Measurements from ENCODE around the gene THRB.

The THRB gene

DNA sequence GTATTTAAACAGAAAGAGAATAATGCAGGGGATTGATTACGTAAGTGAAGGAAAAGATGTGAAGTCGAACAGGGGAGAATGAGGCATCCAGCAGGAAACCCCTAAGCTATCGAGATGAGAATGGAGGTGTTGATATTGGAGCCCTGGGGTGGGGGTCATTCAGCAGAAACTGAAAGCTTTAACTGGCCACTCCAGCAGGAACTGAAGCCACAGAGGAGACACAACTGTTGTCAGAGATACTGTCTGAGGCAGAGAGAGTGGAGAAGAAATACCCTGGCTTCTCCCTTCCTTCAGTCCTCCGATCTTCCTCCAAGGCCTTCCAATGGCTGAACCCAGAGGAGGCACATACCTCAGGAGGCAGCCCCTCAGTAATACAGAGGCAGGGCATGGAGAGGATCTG, 152.4 kb downstream of the THRB start:
- DNase-seq = no peak

DNA sequence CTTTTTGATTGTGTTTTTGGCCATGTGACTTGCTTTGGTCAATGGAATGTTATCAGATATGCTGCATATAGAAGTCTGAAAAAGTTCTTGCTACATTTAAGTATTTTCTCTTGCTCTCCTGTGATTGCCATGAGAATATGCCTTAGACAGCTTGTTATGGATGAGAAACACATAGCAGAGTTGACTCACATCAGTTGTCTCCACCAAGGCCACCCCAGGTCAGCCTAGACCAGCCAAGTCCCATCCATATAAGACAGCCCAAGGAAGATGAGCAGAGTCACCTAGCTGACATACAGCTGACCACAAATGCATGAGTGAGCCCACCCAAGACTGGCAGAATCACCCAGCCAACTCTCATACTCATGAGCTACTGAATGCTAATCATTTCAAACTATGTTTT, 153.0 kb downstream of the THRB start:
- no peak for DNase-seq

DNA sequence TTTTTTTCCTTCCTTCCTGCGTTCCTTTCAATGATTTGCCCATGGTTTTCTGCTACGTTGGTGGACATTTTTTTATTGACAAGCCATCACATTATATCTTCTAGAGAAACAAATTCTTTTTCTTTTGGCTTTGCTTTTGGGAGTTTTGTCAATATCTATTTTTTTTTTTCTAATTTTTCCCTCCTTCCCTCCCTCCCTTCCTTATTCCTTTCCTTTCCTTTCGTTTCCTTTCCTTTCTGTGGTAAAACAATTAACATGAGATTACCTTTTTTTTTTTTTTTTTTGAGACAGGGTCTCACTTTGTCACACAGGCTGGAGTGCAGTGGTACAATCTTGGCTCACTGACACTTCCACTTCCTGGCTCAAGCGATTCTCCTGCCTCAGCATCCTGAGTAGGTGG, 153.7 kb downstream of the THRB start:
- DNase-seq = no peak

DNA sequence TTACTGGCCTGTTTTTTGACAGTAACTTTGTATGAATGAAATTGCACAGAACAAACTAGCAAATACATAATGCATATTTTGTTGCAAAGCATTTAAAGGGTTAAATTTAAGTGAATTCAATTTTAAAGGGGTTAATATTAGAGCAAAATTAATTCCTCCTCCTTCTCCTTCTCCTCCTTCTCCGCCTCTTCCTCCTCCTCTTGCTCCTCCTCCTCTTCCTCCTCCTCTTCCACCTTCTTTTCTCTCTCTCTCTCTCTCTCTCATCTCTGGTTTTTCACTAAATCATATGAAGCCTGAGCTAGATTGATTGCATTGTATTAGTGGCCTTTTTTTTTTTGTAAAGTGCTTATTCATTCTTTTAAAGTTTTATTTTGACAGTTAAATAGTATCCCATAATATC, 154.5 kb downstream of the THRB start:
- DNase-seq = no peak

DNA sequence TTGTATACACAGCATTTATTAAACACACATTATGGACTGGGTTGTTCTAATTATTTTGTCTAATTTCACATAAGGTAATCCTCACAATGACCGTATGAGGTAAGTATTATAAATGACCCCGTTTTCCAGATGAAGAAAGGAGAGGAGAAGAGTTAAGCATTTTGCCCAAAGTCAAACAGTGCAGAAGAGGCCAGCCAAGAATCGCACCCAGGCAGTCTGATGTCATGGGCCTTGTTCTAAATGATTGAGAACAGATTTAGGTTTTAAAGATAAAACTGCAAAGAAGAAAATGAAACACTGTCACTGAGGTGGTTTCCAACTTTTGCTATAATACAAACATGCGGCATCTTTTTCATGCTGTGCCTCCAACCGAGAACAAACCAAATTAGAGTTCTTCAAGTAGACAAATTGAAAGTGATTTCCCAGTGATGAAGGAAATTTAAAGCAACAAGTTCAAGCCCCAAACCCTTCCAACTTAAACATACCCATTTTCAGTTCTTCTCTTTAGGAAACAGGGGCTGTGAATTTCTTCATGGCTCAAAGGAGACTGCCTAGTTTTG, 155.3 kb downstream of the THRB start:
- DNase-seq = no peak

DNA sequence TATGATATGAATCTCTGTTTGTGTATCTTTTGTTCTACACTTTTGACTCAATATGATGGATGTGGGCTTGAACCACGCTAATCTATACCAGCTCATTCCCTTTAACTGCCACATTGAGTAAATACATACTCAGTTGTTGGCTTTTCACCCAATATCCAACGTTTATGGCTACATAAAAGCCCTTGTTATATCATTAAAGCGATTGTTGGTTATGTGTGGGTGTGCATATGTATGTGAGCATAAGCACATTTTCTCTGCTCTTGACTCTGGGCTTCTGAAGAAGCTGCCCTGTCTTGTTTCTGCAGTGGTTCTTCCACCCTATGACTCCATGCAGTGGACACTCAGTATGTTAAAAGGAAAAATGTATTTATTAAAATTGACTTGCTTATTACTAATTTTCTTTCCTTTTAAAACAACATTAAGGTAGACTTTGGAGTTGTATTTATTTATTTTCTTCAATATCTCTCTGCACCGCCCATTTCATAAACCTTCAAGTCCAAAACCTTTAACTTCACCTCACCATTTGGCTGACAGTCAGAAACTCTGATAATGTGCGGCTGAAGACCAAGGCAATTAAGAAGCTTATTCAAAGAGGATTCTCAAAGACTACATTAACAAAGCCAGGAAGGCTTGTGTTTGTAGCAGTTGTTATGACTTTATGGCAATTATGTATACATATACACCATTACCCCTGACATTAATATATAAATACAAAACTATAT, 156.1 kb downstream of the THRB start:
- no peak for DNase-seq

DNA sequence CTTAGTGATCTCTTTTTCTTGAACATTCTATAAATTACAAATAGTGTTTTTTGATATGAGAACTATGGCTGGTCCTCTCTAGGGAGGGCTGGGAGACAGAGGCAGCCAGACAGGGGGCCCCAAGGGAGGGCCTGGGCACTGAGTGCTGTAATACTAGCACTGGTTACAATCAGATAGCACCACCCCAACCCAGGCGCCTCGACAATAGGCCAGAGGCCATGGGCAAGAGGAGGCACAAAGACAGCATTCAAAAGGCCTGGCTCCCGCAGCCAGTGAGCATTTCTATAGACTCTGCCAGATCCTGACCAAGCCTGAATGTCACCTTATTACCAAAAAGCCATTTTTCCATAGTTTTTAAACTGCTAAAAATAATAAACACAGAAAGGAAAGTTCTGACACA, 158.5 kb downstream of the THRB start:
- no peak for DNase-seq

DNA sequence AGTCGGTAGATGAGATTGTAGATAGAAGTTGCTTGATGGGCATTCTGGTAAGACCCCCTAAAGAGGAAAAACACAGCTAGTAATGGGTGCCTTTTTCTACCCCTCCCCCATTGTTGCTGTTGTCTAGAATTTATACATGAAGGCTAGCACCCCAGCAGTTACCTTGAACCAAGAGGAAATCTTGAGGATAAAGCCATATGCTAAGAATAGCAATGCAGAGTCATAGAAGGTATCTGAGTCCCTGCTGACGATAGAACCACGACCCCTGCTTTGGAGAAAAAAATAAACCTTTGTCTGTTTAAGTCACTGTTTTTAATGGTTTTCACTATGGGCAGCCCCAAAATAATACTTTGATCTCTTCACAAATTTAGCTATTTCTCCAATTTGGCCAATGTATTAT, 162.6 kb downstream of the THRB start:
- DNase-seq = no peak

DNA sequence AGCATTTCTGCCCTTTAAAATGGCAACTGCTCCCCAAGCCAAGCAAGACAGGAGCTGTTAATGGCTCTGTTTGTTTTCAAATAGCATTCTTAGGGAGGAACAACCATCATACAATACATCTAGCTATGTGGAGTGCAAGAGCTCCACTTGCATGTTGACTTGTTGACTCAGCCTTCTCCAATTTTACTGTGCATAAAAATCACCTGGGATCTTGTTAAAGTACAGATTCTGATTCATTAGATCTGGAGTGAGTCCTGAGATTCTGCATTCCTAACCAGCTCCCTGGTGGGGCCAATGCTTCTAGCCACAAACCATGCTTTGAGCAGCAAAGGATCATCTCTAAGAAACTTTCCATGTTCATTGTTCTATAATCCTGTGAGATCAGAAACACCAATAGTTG, 171.4 kb downstream of the THRB start:
- no peak for DNase-seq

DNA sequence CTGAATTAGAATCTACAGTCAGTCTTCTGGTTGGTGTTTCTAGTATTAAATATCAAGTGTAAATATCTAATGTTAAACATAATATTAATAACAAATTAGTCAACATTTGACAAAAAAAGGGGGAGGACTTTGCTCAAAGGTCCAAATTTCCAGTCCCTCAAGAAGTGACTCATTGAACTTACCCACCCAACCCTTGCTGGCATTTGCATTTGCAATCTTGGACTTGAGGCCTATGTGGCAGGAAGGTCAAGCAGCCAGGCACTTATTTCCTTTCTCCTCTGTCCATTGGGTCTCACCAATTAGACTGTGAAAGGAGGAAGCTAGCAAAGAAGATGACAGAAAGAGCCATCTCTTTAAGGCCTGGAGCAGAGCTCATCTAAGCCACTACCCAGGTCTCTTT, 174.0 kb downstream of the THRB start:
- no peak for DNase-seq

DNA sequence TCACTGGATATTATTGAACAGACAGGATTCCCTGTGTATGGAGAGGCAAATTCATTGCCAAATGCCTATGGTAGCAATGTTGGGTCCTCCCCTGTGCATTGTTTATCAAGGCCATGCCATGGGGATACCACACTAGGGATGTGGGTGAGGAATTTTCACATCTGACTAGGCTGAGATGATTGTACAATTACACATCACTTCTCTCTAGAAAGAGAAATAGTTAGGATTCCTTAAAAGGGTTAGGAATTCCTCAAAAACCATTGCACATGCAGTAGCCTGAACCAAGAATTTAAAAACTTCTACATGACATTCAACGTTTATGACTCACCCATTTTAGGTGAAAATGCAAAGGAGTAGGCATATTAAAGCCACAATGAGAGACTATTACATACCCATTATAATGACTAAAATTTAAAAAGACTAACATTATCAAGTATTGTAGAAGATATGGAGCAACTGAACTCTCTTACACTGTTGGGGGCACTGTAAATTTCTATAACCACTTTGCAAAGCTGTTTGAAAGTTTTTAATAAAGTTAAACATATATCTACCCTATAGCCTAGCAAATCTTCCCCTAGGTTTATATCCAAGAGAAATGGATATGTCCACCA, 175.9 kb downstream of the THRB start:
- DNase-seq = no peak

DNA sequence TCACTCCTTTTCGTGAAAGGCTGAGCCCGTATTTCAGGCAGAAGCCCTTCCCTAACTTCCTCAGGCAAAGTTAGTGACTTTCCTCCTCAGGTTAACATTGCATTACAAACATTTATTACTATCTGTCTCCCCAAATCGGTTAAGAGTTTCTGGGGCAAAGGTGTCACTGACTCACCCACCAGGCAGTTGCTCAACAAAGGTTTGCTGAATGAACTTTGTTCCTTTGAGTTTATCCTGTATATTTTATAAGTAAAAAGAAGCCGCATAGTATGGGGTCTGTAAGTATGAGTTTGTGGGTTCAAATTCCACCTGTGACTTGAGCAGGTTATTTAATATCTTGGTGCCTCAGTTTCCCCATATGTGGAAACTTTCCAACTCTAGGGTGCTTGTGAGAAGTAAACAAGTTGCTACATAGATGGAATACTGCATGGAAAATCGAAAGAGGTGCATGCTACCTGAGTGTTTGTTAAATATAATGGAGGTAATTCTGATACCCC, 177.7 kb downstream of the THRB start:
- DNase-seq = no peak

DNA sequence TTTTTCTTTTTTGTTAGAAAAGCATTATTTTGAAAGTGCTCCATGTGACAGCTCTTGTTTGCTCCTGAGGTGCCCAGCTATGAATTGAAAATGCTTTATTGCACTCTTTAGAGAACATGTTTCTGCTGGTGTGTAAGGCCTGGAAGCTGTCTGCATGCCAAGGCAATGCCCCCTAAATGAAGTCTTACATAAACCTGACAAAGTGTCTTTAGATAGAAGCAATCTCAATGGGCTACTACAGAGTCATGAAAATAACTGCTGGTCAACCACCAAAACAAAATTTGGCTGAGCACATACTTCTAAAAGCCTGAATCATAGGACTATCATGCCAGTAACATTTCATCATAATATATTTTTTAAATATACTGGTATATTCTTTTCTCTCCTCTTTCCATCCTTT, 178.7 kb downstream of the THRB start:
- DNase-seq = no peak

DNA sequence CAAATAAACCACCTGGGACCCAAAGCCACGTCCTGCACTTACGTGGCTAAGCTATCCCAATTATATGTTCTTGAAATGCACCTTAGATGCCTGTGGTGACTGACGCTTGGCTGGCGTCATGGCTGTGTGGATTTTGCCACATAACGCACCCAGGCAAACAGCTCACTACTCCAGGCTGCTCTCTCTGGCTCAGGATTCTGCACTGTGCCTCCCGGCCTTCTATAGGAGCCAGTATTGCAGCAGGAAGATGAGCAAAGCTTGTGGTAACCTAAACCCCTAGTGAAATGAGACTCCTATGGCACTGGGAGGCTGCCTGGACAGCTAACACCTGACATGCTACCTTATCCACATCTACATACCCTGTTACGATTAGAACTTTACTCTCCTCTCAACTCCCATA, 179.3 kb downstream of the THRB start:
- DNase-seq = no peak

DNA sequence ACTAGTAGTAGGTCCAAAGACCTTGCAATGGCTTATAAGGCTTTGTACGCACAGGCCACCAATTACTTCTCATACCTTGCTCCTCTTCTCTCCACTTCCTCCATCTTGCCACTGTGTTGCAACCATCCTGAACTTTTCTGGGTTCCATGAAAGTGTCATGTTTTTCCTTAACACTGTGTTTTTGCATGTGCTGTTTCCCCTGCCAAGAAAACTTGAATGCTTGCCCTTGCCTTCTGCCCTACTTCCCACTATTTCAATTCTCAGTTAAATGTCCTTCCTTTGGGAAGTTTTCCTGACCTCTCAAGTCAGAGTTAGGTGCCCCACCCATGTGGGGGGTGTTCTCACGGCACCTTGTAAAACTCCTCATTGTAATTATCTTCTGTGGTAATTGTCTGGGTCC, 182.8 kb downstream of the THRB start:
- DNase-seq = no peak

DNA sequence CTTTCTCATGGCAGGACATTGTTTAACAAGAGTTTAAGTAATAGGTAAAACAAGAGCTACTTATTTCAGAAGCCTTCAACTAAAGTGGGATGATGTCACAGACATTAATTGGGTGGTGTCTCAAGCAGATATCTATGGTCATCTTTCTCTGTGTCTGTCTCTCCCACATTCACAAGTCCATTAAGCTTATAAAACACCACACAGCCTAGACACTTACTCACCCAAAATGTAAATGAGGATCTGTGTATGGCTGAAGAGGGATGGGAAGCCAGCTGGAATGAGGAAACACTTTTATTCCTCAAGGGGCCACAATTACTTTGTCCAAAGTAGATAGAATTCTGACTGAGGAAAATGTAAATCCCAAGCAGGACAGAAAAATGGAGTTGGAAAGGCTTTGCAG, 183.8 kb downstream of the THRB start:
- DNase-seq = no peak

DNA sequence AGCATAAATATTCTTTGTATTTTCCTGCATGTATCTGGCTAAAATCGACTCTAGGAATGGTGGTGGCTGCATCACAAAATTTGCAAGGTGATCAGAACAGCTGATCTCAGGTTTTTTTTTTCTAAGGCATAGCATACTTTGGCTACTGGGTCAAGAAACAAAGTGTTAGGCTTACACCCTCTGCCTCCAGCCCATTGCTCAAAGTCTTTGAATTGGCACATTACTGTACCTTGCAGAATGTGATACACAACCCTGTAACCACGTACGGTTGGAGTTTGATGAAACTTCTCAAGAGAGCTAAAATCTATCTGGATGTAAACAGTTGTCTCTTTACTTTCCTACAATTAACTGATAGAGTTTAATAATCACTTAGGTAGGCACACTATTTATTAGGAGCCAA, 188.1 kb downstream of the THRB start:
- no peak for DNase-seq

DNA sequence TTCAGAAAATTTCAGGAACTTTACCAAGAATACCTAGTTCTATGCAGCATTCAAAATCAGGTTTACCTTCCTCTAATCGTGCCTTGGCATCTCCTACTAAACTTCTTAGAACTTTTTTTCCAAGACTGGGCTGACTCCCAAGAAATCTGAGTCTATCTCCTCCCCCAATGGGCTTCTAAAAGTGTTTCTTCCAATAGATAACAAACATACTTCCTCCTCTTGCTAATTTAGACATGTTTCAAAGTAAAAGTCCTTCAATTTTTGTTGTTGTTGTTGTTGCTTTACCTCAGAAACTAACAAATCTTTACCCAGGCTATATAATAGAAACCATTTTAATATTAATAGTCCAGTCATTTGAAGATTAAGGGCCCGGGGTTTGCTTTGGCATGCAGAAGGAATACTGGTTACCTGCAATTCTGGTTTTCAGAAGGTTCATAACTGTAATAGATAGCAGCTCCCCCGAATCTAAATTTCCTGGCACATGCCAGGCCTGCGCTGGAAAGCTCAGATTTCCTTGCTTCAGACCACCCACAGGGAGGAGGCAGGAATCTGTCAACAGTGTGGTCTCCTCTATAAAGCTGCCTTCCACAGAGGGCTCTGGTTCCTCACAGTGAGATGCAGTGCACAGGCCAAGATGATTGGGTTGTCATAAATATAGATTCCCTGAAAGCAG, 188.7 kb downstream of the THRB start:
- DNase-seq = no peak

DNA sequence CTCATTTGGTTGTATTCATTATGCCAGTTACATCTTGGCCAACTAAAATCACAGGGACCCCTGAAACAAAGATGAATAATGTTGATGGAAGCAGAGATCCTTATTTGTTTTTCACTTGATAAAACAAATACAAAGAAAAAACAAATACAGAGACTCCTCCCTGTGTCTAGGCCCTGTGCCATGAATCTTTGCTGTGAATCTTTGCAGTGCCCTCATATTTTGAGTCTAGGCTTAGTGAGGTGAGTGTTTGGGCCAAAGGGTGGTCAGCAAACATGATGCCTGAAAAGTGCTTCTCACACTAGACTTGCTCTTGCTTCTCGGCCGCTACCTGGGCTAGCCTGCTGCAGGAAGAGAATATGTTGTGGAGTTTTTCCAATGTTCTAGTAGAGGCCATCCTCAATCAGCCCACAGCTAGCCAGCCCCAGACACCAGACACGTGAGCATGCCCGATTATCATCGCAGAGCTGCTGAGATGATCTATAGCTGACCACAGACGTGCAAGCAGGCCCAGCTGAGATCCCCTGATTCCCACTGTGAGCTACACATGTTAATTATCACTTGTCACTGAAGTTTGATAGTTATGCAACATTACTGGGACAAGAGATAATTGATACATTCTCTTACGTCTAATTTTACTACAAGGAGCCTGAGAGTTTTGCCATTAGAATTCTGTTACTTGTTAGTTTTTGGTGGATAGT, 191.4 kb downstream of the THRB start:
- DNase-seq = no peak

DNA sequence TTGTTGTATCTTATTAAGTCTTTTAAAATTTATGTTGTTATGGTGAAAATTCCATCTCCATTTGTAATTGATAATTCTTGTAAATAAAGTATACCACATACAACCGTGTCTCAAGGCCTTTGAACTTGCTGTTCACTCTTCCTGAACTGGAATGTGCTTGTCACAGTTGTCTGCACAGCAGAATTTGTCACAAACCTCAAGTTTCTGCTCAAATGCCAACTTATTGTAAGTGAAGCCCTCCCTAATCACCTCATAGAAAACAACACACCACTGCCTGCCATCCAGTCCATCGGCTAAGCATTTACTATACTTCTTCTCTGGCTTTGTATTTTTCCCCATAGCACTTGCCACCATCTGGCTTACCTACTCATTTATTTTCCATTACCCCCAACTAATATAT, 192.3 kb downstream of the THRB start:
- no peak for DNase-seq

DNA sequence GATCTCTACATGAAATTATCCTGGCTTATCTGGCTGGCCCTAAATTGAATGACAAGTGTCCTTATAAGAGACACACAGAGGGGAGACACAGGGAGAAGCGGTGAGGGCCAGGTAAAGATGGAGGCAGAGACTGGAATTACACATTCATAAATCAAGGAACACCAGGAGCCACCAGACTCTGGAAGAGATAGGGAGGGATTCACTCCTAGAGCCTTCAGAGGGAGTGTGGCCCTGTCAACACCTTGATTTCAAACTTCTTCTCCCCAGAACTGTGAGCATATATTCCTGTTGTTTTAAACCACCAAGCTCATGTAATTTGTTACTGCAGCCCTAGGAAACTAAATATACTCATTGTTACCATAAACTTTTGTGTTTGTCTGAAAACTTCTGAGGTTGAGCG, 193.7 kb downstream of the THRB start:
- no peak for DNase-seq

DNA sequence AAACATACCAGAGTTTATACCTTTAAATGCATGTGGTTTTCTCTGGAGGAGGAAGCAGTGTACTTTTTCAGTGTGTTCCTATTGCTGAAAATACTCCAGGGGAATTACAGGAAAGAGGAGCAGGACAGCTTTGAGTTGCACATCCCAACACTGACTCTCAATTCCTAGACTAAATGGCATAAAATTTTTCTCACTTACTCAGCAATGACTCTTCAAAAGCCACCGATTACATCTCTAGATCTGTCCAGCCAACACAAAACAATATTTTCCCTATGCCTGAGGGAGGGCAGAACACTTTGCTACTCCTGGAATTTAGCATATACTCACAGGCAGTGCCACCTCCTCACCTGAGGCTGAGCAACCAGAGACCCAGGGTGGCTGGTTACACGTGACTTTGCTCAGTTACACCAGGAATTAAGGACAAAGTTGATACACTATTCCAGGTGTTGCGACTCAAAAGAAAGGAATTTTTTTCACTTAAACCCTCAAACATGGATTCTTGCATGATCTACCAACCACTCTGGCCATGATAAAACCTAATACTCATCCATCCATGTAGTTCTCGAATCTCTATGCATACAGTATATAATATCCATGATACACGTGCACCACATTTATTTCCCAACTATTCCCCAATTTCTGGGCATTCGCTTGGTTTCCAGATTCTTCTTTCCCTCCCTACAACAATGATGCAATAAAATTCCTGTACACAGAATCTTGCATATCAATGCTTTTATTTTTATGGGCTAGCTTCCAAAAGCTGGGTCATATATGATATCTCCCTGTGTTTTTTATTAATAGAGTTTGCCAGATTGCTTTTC, 194.6 kb downstream of the THRB start:
- DNase-seq = no peak

Data from inflammatory macrophage treated with lipopolysaccharide for 4 hours (primary cell).